GM12864 (cell line): ENCODE measurements around the gene TIMM44.
A peak's percentile ranks its signal among the peaks of the same experiment; 100 is the strongest.

Source experiments
- DNase-seq: peaks from one replicate; pipeline ENCODE4 v3.0.0-alpha.2; 2011; ENCODE audit warnings: low read depth
- H3K4me3 ChIP-seq: 2 replicates; pipeline ENCODE4 v1.5.1; 2011; ENCODE audit warnings: mild to moderate bottlenecking, low read depth, low read length, control low read depth
- TF ChIP-seq, protein P1 (sequence below): IDR thresholded peaks from 2 replicates; pipeline ENCODE4 v1.5.1; 2011; ENCODE audit warnings: low read depth, mild to moderate bottlenecking, moderate library complexity, low read length, control low read depth, inconsistent platforms; ENCODE audit errors: missing control alignments

Gene TIMM44

DNA sequence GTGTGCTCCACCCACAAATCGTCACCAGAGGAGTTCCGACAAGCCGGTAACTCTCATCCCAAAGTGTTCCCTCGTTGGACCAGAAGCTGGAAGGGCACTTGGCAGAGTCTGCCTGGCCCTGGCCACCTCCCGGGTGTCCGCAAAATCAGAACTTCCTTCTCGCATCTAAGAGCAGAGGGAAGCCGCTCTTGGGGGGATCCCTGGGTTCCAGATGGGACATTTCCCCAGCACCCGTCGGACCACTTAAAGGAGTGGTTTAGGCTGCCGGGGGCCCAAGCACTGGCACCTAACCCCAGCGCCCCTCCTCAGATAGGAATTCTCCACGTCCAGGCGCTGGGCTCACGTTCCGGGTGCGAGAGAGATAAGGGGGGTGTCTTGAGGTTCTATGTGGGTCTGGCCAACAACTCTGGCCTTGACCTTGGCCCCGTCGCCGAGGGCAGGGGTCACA is 40.6 kb downstream of the TIMM44 start:
- DNase-seq: no peak
- TF ChIP-seq, protein P1, sequence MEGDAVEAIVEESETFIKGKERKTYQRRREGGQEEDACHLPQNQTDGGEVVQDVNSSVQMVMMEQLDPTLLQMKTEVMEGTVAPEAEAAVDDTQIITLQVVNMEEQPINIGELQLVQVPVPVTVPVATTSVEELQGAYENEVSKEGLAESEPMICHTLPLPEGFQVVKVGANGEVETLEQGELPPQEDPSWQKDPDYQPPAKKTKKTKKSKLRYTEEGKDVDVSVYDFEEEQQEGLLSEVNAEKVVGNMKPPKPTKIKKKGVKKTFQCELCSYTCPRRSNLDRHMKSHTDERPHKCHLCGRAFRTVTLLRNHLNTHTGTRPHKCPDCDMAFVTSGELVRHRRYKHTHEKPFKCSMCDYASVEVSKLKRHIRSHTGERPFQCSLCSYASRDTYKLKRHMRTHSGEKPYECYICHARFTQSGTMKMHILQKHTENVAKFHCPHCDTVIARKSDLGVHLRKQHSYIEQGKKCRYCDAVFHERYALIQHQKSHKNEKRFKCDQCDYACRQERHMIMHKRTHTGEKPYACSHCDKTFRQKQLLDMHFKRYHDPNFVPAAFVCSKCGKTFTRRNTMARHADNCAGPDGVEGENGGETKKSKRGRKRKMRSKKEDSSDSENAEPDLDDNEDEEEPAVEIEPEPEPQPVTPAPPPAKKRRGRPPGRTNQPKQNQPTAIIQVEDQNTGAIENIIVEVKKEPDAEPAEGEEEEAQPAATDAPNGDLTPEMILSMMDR: no peak
- H3K4me3 ChIP-seq: peak overlapping the region; percentile 88

DNA sequence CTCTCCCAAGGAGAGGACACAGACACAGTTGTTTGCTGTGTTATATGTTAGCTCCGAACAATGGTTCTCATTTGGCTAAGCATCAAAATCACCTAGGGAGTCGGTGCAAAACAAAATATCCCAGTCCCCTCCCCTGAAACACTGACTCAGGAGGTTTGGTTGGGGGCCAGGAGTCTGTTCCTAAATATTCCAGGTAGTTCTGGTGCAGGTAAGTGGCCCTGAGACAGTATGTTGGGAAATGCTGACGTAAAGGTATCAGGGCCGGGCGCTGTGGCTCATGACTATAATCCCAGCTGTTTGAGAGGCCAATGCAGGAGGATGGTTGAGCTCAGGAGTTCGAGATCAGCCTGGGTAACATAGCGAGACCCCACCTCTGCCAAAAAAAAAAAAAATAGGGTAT is 42.1 kb downstream of the TIMM44 start:
- TF ChIP-seq, protein P1: no peak
- no peak for DNase-seq
- no peak overlapping the region for H3K4me3 ChIP-seq

DNA sequence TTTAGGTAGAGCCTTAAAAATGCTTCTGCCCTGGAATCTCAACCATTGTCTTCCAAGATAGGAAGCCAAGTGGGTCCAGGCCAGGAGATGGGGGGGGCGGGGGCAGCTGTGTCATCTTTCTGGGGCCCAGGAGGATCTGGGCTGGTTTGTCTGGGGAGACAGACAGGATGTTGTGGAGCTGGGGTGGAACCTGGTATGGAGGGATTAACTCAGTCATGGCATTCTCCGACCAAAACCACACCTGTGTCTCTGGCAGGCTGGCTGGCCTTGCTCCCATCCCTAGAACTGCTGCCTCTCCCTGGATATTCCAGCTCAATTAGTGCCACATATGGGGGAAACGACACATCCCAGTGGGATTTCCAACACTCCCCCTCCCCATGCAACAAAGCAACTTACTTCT is 42.5 kb downstream of the TIMM44 start:
- no peak for DNase-seq
- no peak overlapping the region for H3K4me3 ChIP-seq
- TF ChIP-seq, protein P1: no peak

DNA sequence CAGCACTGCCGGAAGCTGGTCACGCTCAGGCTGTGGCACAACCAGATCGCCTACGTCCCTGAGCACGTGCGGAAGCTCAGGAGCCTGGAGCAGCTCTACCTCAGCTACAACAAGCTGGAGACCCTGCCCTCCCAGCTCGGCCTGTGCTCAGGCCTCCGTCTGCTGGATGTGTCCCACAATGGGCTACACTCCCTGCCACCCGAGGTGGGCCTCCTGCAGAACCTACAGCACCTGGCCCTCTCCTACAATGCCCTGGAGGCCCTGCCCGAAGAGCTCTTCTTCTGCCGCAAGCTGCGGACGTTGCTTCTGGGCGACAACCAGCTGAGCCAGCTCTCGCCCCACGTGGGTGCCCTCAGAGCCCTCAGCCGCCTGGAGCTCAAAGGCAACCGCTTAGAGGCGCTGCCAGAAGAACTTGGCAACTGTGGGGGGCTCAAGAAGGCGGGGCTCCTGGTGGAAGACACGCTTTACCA is 43.0 kb downstream of the TIMM44 start:
- TF ChIP-seq, protein P1: no peak
- DNase-seq: no peak

DNA sequence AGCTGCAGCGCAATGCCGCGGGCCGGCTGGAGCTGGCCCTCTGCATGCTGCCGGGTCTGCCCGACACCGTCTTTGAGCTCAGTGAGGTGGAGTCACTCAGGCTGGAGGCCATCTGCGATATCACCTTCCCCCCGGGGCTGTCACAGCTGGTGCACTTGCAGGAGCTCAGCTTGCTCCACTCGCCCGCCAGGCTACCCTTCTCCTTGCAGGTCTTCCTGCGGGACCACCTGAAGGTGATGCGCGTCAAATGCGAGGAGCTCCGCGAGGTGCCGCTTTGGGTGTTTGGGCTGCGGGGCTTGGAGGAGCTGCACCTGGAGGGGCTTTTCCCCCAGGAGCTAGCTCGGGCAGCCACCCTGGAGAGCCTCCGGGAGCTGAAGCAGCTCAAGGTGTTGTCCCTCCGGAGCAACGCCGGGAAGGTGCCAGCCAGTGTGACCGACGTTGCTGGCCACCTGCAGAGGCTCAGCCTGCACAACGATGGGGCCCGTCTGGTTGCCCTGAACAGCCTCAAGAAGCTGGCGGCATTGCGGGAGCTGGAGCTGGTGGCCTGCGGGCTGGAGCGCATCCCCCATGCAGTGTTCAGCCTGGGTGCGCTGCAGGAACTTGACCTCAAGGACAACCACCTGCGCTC is 43.6 kb downstream of the TIMM44 start:
- no peak for DNase-seq
- TF ChIP-seq, protein P1: no peak
- no peak overlapping the region for H3K4me3 ChIP-seq

More for the DNA sequence above, 43.0 kb downstream of the TIMM44 start:
- no peak overlapping the region for H3K4me3 ChIP-seq

DNA sequence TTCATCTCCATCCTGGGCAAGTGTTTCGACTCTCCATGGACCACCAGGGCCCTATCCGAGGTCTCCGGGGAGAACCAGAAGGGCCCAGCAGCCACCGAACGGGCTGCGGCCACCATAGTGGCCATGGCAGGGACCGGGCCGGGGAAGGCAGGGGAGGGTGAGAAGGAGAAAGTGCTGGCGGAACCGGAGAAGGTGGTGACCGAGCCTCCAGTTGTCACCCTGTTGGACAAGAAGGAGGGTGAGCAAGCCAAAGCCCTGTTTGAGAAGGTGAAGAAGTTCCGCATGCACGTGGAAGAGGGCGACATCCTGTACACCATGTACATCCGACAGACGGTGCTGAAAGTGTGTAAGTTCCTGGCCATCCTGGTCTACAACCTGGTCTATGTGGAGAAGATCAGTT is 44.5 kb downstream of the TIMM44 start:
- H3K4me3 ChIP-seq: no peak overlapping the region
- DNase-seq: no peak
- TF ChIP-seq, protein P1: no peak

DNA sequence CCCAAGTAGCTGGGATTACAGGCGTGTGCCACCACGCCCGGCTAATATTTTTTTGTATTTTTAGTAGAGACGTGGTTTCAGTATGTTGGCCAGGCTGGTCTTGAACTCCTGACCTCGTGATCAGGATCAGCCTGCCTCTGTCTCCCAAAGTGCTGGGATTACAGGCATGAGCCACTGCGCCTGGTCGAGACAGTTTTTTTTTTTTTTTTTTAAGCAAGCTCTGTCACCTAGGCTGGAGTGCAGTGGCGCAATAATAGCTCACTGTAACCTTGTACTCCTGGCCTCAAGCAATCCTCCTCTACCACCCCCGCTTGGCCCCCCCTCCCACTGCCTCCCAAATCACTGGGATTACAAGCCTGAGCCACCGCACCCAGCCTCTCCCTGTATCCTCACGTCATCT is 46.2 kb downstream of the TIMM44 start:
- H3K4me3 ChIP-seq: no peak overlapping the region
- TF ChIP-seq, protein P1: no peak
- DNase-seq: no peak
